Measurements from ENCODE around the gene KRTCAP3. TPM values are rescaled to one million over a fixed set of nuclear protein-coding genes. Genes with fewer than 3 reads are reported as not detected.

The KRTCAP3 gene
- total and polyA plus RNA-seq, 2 donors (not counting 1 experiment from before 2014, with no cell fraction given): 0.22 to 0.33 TPM

DNA sequence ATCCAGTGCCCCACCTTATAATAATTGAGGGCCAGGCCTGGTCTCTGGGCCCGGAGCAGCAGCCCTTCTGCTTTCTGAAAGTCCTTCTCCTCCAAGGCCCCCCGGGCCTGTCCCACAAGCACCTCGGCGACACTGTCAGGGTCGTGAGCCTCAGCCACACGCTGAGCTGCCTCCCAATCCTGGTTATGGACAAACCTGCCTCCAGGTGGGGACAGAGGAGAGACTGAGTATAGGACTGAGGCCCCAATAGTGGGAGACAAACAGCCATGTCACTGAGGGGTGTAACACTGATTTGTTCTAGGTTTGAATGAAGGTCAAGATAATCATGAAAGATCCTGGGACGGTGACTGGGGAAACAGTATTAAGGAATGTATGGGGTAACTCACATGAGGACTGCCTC lies 11.8 kb downstream of the KRTCAP3 start:
- Histone ChIP-seq H3K4me1 (ENCODE audit: control insufficient read depth, extremely low read depth, insufficient read depth, low read length) (no peaks in the 10 kb centered on the region), H3K27me3 (ENCODE audit: control insufficient read depth, insufficient read depth, low read length) (no peaks in the 10 kb centered on the region), H3K79me2 (ENCODE audit: control insufficient read depth, insufficient read depth, low read length) (no peaks in the 10 kb centered on the region), H3K4me3 (replicated peaks in 1 of 4; ENCODE audit: control extremely low read depth in 1 of 4, insufficient read depth in 1 of 4, low read depth in 3 of 4, low read length in 4 of 4) (no peak overlapping the region), H3K36me3 (ENCODE audit: control insufficient read depth, insufficient read depth, low read length) (peaks cover 11% of the 10 kb centered on the region), H4K20me1 (ENCODE audit: control insufficient read depth, extremely low read depth, insufficient read depth, low read length) (no peaks in the 10 kb centered on the region), H3K9ac (ENCODE audit: insufficient read depth, low read length) (no peak overlapping the region), H3K4me2 (ENCODE audit: extremely low read depth, insufficient read depth, low read length) (no peak overlapping the region), H3K9me3 (ENCODE audit: control insufficient read depth, insufficient read depth, low read depth, low read length) (no peaks in the 10 kb centered on the region), H2AFZ (ENCODE audit: low read length) (no peak overlapping the region), H3K27ac (ENCODE audit: insufficient read depth, low read length) (no peak overlapping the region)
- TF ChIP-seq, protein P1, sequence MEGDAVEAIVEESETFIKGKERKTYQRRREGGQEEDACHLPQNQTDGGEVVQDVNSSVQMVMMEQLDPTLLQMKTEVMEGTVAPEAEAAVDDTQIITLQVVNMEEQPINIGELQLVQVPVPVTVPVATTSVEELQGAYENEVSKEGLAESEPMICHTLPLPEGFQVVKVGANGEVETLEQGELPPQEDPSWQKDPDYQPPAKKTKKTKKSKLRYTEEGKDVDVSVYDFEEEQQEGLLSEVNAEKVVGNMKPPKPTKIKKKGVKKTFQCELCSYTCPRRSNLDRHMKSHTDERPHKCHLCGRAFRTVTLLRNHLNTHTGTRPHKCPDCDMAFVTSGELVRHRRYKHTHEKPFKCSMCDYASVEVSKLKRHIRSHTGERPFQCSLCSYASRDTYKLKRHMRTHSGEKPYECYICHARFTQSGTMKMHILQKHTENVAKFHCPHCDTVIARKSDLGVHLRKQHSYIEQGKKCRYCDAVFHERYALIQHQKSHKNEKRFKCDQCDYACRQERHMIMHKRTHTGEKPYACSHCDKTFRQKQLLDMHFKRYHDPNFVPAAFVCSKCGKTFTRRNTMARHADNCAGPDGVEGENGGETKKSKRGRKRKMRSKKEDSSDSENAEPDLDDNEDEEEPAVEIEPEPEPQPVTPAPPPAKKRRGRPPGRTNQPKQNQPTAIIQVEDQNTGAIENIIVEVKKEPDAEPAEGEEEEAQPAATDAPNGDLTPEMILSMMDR (conservative IDR thresholded peaks at IDR 0.05 in 1 of 2, IDR thresholded peaks at IDR 0.05 in 1 of 2; ENCODE audit: low read depth in 1 of 2, low read length in 2 of 2): no peak
- no peak for TF ChIP-seq EZH2 (IDR thresholded peaks at IDR 0.05; ENCODE audit: low read length, missing control alignments)
- no peak for DNase-seq (ENCODE audit: low read depth in 2 of 2)

GRCh38 chr2:27461118-27461517 lies 18.9 kb downstream of the KRTCAP3 start:
- H4K20me1 ChIP-seq (ENCODE audit: control insufficient read depth, extremely low read depth, insufficient read depth, low read length): no peaks in the 10 kb centered on the region
- H3K4me3 ChIP-seq (replicated peaks in 1 of 4; ENCODE audit: control extremely low read depth in 1 of 4, insufficient read depth in 1 of 4, low read depth in 3 of 4, low read length in 4 of 4): no peak overlapping the region
- no peak overlapping the region for H2AFZ ChIP-seq (ENCODE audit: low read length)
- peaks cover 4% of the 10 kb centered on the region for H3K36me3 ChIP-seq (ENCODE audit: control insufficient read depth, insufficient read depth, low read length)
- no peak for TF ChIP-seq EZH2 (IDR thresholded peaks at IDR 0.05; ENCODE audit: low read length, missing control alignments)
- TF ChIP-seq, protein P1 (conservative IDR thresholded peaks at IDR 0.05 in 1 of 2, IDR thresholded peaks at IDR 0.05 in 1 of 2; ENCODE audit: low read depth in 1 of 2, low read length in 2 of 2): no peak
- no peak for DNase-seq (ENCODE audit: low read depth in 2 of 2)
- H3K79me2 ChIP-seq (ENCODE audit: control insufficient read depth, insufficient read depth, low read length): no peaks in the 10 kb centered on the region
- no peak overlapping the region for H3K27ac ChIP-seq (ENCODE audit: insufficient read depth, low read length)
- no peaks in the 10 kb centered on the region for H3K4me1 ChIP-seq (ENCODE audit: control insufficient read depth, extremely low read depth, insufficient read depth, low read length)
- H3K9me3 ChIP-seq (ENCODE audit: control insufficient read depth, insufficient read depth, low read depth, low read length): no peaks in the 10 kb centered on the region
- no peaks in the 10 kb centered on the region for H3K27me3 ChIP-seq (ENCODE audit: control insufficient read depth, insufficient read depth, low read length)
- H3K9ac ChIP-seq (ENCODE audit: insufficient read depth, low read length): no peak overlapping the region
- H3K4me2 ChIP-seq (ENCODE audit: extremely low read depth, insufficient read depth, low read length): no peak overlapping the region

GRCh38 chr2:27464443-27464842 lies 22.3 kb downstream of the KRTCAP3 start:
- Histone ChIP-seq H3K79me2 (ENCODE audit: control insufficient read depth, insufficient read depth, low read length) (no peaks in the 10 kb centered on the region), H2AFZ (ENCODE audit: low read length) (no peak overlapping the region), H3K4me2 (ENCODE audit: extremely low read depth, insufficient read depth, low read length) (no peak overlapping the region), H3K27me3 (ENCODE audit: control insufficient read depth, insufficient read depth, low read length) (no peaks in the 10 kb centered on the region), H3K4me3 (replicated peaks in 1 of 4; ENCODE audit: control extremely low read depth in 1 of 4, insufficient read depth in 1 of 4, low read depth in 3 of 4, low read length in 4 of 4) (no peak overlapping the region), H3K4me1 (ENCODE audit: control insufficient read depth, extremely low read depth, insufficient read depth, low read length) (no peaks in the 10 kb centered on the region), H3K36me3 (ENCODE audit: control insufficient read depth, insufficient read depth, low read length) (peaks cover 4% of the 10 kb centered on the region), H3K27ac (ENCODE audit: insufficient read depth, low read length) (no peak overlapping the region), H3K9ac (ENCODE audit: insufficient read depth, low read length) (no peak overlapping the region), H4K20me1 (ENCODE audit: control insufficient read depth, extremely low read depth, insufficient read depth, low read length) (no peaks in the 10 kb centered on the region), H3K9me3 (ENCODE audit: control insufficient read depth, insufficient read depth, low read depth, low read length) (no peaks in the 10 kb centered on the region)
- TF ChIP-seq, protein P1 (conservative IDR thresholded peaks at IDR 0.05 in 1 of 2, IDR thresholded peaks at IDR 0.05 in 1 of 2; ENCODE audit: low read depth in 1 of 2, low read length in 2 of 2): no peak
- no peak for TF ChIP-seq EZH2 (IDR thresholded peaks at IDR 0.05; ENCODE audit: low read length, missing control alignments)
- DNase-seq (ENCODE audit: low read depth in 2 of 2): no peak

All from fibroblast of lung (primary cell).